Activated naive CD4-positive, alpha-beta T cell treated with anti-CD3 and anti-CD28 coated beads, Interleukin-2, amount 10 ng/mL, durations not matched to agents 7 days and 5 days (primary cell): ENCODE data around the gene PCGF3.
A peak's percentile ranks its signal among the peaks of the same experiment; 100 is the strongest.

Experiments
- CTCF ChIA-PET: fragments of 350-600 bp; sonication (Branson Sonifier 250); formaldehyde crosslinking; loops from one replicate; lab custom pipeline; 2021; ENCODE audit warnings: antibody characterized with exemption; lab: Charles Lee
- DNase-seq: peaks from one replicate; pipeline ENCODE4 v3.0.0-alpha.2; 2020
- H3K27ac Mint-ChIP-seq: one replicate; pipeline ENCODE4 v1.8.0; 2021; ENCODE audit warnings: mild to moderate bottlenecking, moderate library complexity, mixed read lengths
- H3K27me3 Mint-ChIP-seq: one replicate; pipeline ENCODE4 v1.8.0; 2021; ENCODE audit warnings: mild to moderate bottlenecking, mixed read lengths
- H3K36me3 Mint-ChIP-seq: one replicate; pipeline ENCODE4 v1.8.0; 2021; ENCODE audit warnings: mixed read lengths
- H3K4me1 Mint-ChIP-seq: one replicate; pipeline ENCODE4 v1.8.0; 2021; ENCODE audit warnings: mixed read lengths
- H3K4me3 Mint-ChIP-seq: one replicate; pipeline ENCODE4 v1.8.0; 2021; ENCODE audit warnings: mild to moderate bottlenecking, moderate library complexity, mixed read lengths
- H3K9me3 Mint-ChIP-seq: one replicate; pipeline ENCODE4 v1.8.0; 2021; ENCODE audit warnings: mixed read lengths

The PCGF3 gene

GRCh38 chr4:705278-706082, at the start of gene PCGF3:
Gene PCGF3, plus strand, starts transcription at chr4:705832. Its CDS starts 27,849 bp downstream, at chr4:733681.
- Mint-ChIP-seq H3K9me3 (no peaks in the 10 kb centered on the region), H3K36me3 (peaks cover 11% of the 10 kb centered on the region), H3K4me1 (peaks cover 21% of the 10 kb centered on the region), H3K27ac (peak within 1 kb of the TSS; percentile 73), H3K27me3 (peaks cover 12% of the 10 kb centered on the region), H3K4me3 (peak within 1 kb of the TSS; percentile 78)
- DNase-seq: peak; percentile 98
- CTCF ChIA-PET: no interaction called here

GRCh38 chr4:656436-657337, 48.9 kb upstream of the PCGF3 start:
- peaks cover 11% of the 10 kb centered on the region for H3K36me3 Mint-ChIP-seq
- H3K9me3 Mint-ChIP-seq: peaks cover 11% of the 10 kb centered on the region
- H3K27me3 Mint-ChIP-seq: peaks cover 7% of the 10 kb centered on the region
- H3K4me3 Mint-ChIP-seq: no peak overlapping the region
- CTCF ChIA-PET: no interaction called here
- H3K27ac Mint-ChIP-seq: peak overlapping the region; percentile 74
- no peaks in the 10 kb centered on the region for H3K4me1 Mint-ChIP-seq
- DNase-seq: no peak

GRCh38 chr4:657338-657833, 48.2 kb upstream of the PCGF3 start:
- H3K36me3 Mint-ChIP-seq: peaks cover 11% of the 10 kb centered on the region
- DNase-seq: no peak
- peaks cover 11% of the 10 kb centered on the region for H3K9me3 Mint-ChIP-seq
- H3K4me3 Mint-ChIP-seq: no peak overlapping the region
- H3K4me1 Mint-ChIP-seq: peaks cover 2% of the 10 kb centered on the region
- no peaks in the 10 kb centered on the region for H3K27me3 Mint-ChIP-seq
- CTCF ChIA-PET: no interaction called here
- H3K27ac Mint-ChIP-seq: no peak overlapping the region

- peaks cover 6% of the 10 kb centered on the region for H3K4me1 Mint-ChIP-seq
- H3K9me3 Mint-ChIP-seq: peaks cover 11% of the 10 kb centered on the region
- H3K4me3 Mint-ChIP-seq: no peak overlapping the region
- CTCF ChIA-PET: no interaction called here
- DNase-seq: peak; percentile 19
- no peaks in the 10 kb centered on the region for H3K27me3 Mint-ChIP-seq
- H3K27ac Mint-ChIP-seq: no peak overlapping the region
- peaks cover 11% of the 10 kb centered on the region for H3K36me3 Mint-ChIP-seq
Observed at GRCh38 chr4:657834-658667, 47.6 kb upstream of the PCGF3 start.

GRCh38 chr4:658681-659667, 46.7 kb upstream of the PCGF3 start:
- Mint-ChIP-seq H3K4me1 (peaks cover 7% of the 10 kb centered on the region), H3K4me3 (no peak overlapping the region), H3K27ac (no peak overlapping the region), H3K36me3 (peaks cover 11% of the 10 kb centered on the region), H3K27me3 (no peaks in the 10 kb centered on the region), H3K9me3 (peaks cover 11% of the 10 kb centered on the region)
- DNase-seq: peak; percentile 18
- CTCF ChIA-PET: no interaction called here

- H3K27ac Mint-ChIP-seq: no peak overlapping the region
- peak; percentile 15 for DNase-seq
- peaks cover 15% of the 10 kb centered on the region for H3K4me1 Mint-ChIP-seq
- peak overlapping the region; percentile 13 for H3K4me3 Mint-ChIP-seq
- H3K36me3 Mint-ChIP-seq: peaks cover 12% of the 10 kb centered on the region
- H3K9me3 Mint-ChIP-seq: peaks cover 11% of the 10 kb centered on the region
- CTCF ChIA-PET: no interaction called here
- H3K27me3 Mint-ChIP-seq: no peaks in the 10 kb centered on the region
Observed at GRCh38 chr4:659851-660250, 45.8 kb upstream of the PCGF3 start.

GRCh38 chr4:660401-660800, 45.2 kb upstream of the PCGF3 start:
- Mint-ChIP-seq H3K27me3 (no peaks in the 10 kb centered on the region), H3K9me3 (peaks cover 11% of the 10 kb centered on the region), H3K4me1 (peaks cover 15% of the 10 kb centered on the region), H3K36me3 (peaks cover 12% of the 10 kb centered on the region), H3K4me3 (no peak overlapping the region), H3K27ac (no peak overlapping the region)
- CTCF ChIA-PET: no interaction called here
- no peak for DNase-seq

GRCh38 chr4:661231-661630, 44.4 kb upstream of the PCGF3 start:
- Mint-ChIP-seq H3K9me3 (peaks cover 11% of the 10 kb centered on the region), H3K4me1 (peaks cover 15% of the 10 kb centered on the region), H3K27me3 (no peaks in the 10 kb centered on the region), H3K27ac (no peak overlapping the region), H3K4me3 (no peak overlapping the region), H3K36me3 (peaks cover 12% of the 10 kb centered on the region)
- CTCF ChIA-PET: no interaction called here
- DNase-seq: no peak

- Mint-ChIP-seq H3K27ac (no peak overlapping the region), H3K36me3 (peaks cover 11% of the 10 kb centered on the region), H3K4me1 (peaks cover 15% of the 10 kb centered on the region), H3K27me3 (no peaks in the 10 kb centered on the region), H3K4me3 (peak overlapping the region; percentile 77), H3K9me3 (peaks cover 11% of the 10 kb centered on the region)
- CTCF ChIA-PET: interaction anchor here (3.3 kb wide), 1 partner anchor 12 kb away, joined by 9 read pairs; the partner anchor contains the start of genes ATP5ME and MYL5
- DNase-seq: peak; percentile 17
Observed at GRCh38 chr4:661881-662761, 43.5 kb upstream of the PCGF3 start.

GRCh38 chr4:663046-663437, 42.6 kb upstream of the PCGF3 start:
- H3K36me3 Mint-ChIP-seq: peaks cover 11% of the 10 kb centered on the region
- no peak for DNase-seq

GRCh38 chr4:663438-664428, 41.9 kb upstream of the PCGF3 start:
- peak; percentile 86 for DNase-seq

More at GRCh38 chr4:663046-663437, 42.6 kb upstream of the PCGF3 start:
- CTCF ChIA-PET: interaction anchor here (3.3 kb wide), 1 partner anchor 11 kb away, joined by 9 read pairs; the partner anchor contains the start of genes ATP5ME and MYL5
- H3K4me1 Mint-ChIP-seq: peaks cover 15% of the 10 kb centered on the region
- no peaks in the 10 kb centered on the region for H3K27me3 Mint-ChIP-seq
- H3K4me3 Mint-ChIP-seq: peak overlapping the region; percentile 77
- H3K27ac Mint-ChIP-seq: peak overlapping the region; percentile 62
- H3K9me3 Mint-ChIP-seq: peaks cover 11% of the 10 kb centered on the region

More at GRCh38 chr4:663438-664428, 41.9 kb upstream of the PCGF3 start:
- Mint-ChIP-seq H3K4me3 (peak overlapping the region; percentile 79), H3K27me3 (no peaks in the 10 kb centered on the region), H3K9me3 (peaks cover 11% of the 10 kb centered on the region), H3K27ac (peak overlapping the region; percentile 90), H3K4me1 (peaks cover 15% of the 10 kb centered on the region), H3K36me3 (peaks cover 11% of the 10 kb centered on the region)
- CTCF ChIA-PET: interaction anchor here (1.0 to 3.3 kb wide), 2 partner anchors 10 to 61 kb away, joined by 5 to 9 read pairs; partner anchors contain the start of genes ATP5ME and MYL5
